Hepatocyte (in vitro differentiated cells): Measurements from ENCODE around the gene COX11. TPM values are rescaled to one million over a fixed set of nuclear protein-coding genes. Genes with fewer than 3 reads are reported as not detected.

Experiments
- DNase-seq: peaks from one replicate; pipeline ENCODE4 v3.0.0-alpha.2; 2016; ENCODE audit warnings: low spot score
- H2AFZ ChIP-seq: fragments of 200-600 bp; sonication (generic); 2 replicates; pipeline ENCODE4 v1.6.0; 2016; ENCODE audit warnings: antibody characterized with exemption, mild to moderate bottlenecking
- H3K27ac ChIP-seq: fragments of 200-600 bp; sonication (generic); 2 replicates; pipeline ENCODE4 v1.5.1; 2016; ENCODE audit warnings: mild to moderate bottlenecking
- H3K27me3 ChIP-seq: fragments of 200-600 bp; sonication (generic); 2 replicates; pipeline ENCODE4 v1.6.1; 2016
- H3K36me3 ChIP-seq: fragments of 200-600 bp; sonication (generic); replicated peaks from 2 replicates; pipeline ENCODE4 v1.5.1; 2016; ENCODE audit warnings: low read depth; ENCODE audit not compliant: insufficient read depth
- H3K4me1 ChIP-seq: fragments of 200-600 bp; sonication (generic); 2 replicates; pipeline ENCODE4 v1.5.1; 2016; ENCODE audit warnings: mild to moderate bottlenecking, moderate library complexity; ENCODE audit not compliant: insufficient read depth
- H3K4me2 ChIP-seq: fragments of 200-600 bp; sonication (generic); 2 replicates; pipeline ENCODE4 v1.6.0; 2016
- H3K4me3 ChIP-seq: fragments of 200-600 bp; sonication (generic); 2 replicates; pipeline ENCODE4 v1.5.1; 2016; ENCODE audit warnings: mild to moderate bottlenecking
- H3K79me2 ChIP-seq: fragments of 200-600 bp; sonication (generic); 2 replicates; pipeline ENCODE4 v1.6.0; 2017; ENCODE audit warnings: mild to moderate bottlenecking
- H3K9me2 ChIP-seq: fragments of 200-600 bp; sonication (generic); replicated peaks from 2 replicates; pipeline ENCODE4 v1.6.0; 2017; ENCODE audit warnings: mild to moderate bottlenecking; ENCODE audit not compliant: insufficient read depth
- H3K9me3 ChIP-seq: fragments of 200-600 bp; sonication (generic); 2 replicates; pipeline ENCODE4 v1.5.1; 2016; ENCODE audit warnings: low read depth, mild to moderate bottlenecking
- H4K20me1 ChIP-seq: fragments of 200-600 bp; sonication (generic); 2 replicates; pipeline ENCODE4 v1.6.0; 2016; ENCODE audit warnings: mild to moderate bottlenecking; ENCODE audit not compliant: insufficient read depth, poor library complexity, severe bottlenecking
- CTCF ChIP-seq: fragments of 200-600 bp; sonication (generic); IDR thresholded peaks from 2 replicates; pipeline ENCODE4 v1.5.1; 2016; ENCODE audit warnings: antibody characterized with exemption, mild to moderate bottlenecking; ENCODE audit not compliant: poor library complexity
- EZH2 ChIP-seq: fragments of 200-600 bp; sonication (generic); IDR thresholded peaks from 2 replicates; pipeline ENCODE4 v1.6.1; 2016; ENCODE audit warnings: antibody characterized with exemption, mild to moderate bottlenecking, borderline replicate concordance
- EZH2phosphoT487 ChIP-seq: fragments of 200-600 bp; sonication (generic); IDR thresholded peaks from one replicate; pipeline ENCODE4 v1.6.1; 2018; ENCODE audit warnings: antibody characterized with exemption, mild to moderate bottlenecking, low read depth, moderate library complexity; ENCODE audit not compliant: unreplicated experiment, severe bottlenecking
- WGBS: methylation state at CpG from one replicate; pipeline ENCODE4 v1.1.6; 2016; ENCODE audit warnings: low lambda C conversion rate; ENCODE audit errors: missing lambda C conversion rate; 5-methylcytosine and 5-hydroxymethylcytosine counted together
- polyA plus RNA-seq: library from polyadenylated mRNA; unstranded; fragments of >200 nt; fragmentation: Nextera tagmentation; extraction: Ambion mirVana; gene quantifications from 2 replicates; pipeline ENCODE4 v1.2.1, GENCODE V29; 2016
- small RNA-seq: library from RNA; depleted of rRNA; stranded (forward); fragments of <200 nt; gene quantifications from one replicate; pipeline ENCODE3, GENCODE V24; 2014
- total RNA-seq: library from RNA; depleted of rRNA; stranded (reverse); fragments of >200 nt; gene quantifications from 2 replicates; pipeline ENCODE4 v1.2.3, GENCODE V29; 2014

COX11 gene
- total and polyA plus RNA-seq, 2 experiments from 2014 or later, result 33.0 to 39.6 TPM

DNA sequence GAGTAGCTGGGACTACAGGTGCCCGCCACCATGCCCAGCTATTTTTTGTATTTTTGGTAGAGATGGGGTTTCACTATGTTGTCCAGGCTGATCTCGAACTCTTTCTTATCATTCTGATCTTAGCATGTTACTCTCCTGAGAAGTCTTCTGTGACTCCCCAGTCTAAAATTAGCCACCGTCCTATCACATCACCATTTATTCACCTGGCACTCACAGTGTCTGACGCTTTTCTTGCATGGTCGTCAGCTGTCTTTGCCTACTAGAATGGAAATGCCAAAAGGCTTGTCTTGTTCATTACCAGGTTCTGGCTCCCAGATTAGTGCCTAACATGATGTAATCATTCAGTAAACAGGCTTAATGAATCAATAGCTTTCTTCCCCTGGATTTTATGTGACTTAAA lies 44.0 kb downstream of the COX11 start:
- H3K9me2 ChIP-seq, result no peaks in the 10 kb centered on the region
- no peaks in the 10 kb centered on the region for H3K36me3 ChIP-seq
- no peaks in the 10 kb centered on the region for H3K27me3 ChIP-seq
- 95% methylated on average over 5 of the region's 5 CpGs for WGBS
- no peak overlapping the region for H3K27ac ChIP-seq
- H3K79me2 ChIP-seq, result no peaks in the 10 kb centered on the region
- H2AFZ ChIP-seq, result no peak overlapping the region
- no peak for DNase-seq
- no peak overlapping the region for H3K4me3 ChIP-seq
- no peaks in the 10 kb centered on the region for H3K4me1 ChIP-seq
- no peaks in the 10 kb centered on the region for H4K20me1 ChIP-seq
- TF ChIP-seq EZH2phosphoT487 (no peak), CTCF (no peak), EZH2 (no peak)
- no peaks in the 10 kb centered on the region for H3K9me3 ChIP-seq
- no peak overlapping the region for H3K4me2 ChIP-seq

DNA sequence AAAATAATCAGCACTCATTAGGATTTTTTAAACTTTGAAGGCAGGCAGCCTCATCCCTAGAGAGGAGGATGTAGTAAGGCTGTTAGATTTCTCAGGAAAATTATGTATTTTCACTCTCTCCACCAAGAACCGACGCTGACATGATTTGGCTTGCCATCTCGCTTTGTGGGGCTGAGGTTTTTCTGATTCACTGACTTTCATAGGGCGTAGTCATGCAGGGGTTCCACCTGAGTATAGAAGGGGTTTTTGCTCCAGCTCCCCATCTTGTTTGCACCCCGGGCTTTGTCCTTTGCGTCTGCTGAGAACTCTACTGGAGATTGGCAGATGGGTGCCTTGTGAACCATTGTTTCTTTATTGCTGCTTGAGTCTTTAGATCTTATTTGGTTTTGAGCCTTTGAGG lies 47.6 kb downstream of the COX11 start:
- H4K20me1 ChIP-seq, result no peaks in the 10 kb centered on the region
- no peak for DNase-seq
- H3K79me2 ChIP-seq, result no peaks in the 10 kb centered on the region
- H3K4me1 ChIP-seq, result no peaks in the 10 kb centered on the region
- 98% methylated on average over 6 of the region's 6 CpGs for WGBS
- H3K36me3 ChIP-seq, result peaks cover 3% of the 10 kb centered on the region
- no peaks in the 10 kb centered on the region for H3K9me3 ChIP-seq
- no peak overlapping the region for H2AFZ ChIP-seq
- TF ChIP-seq EZH2, result no peak
- TF ChIP-seq EZH2phosphoT487, result no peak
- no peak for TF ChIP-seq CTCF
- no peak overlapping the region for H3K27ac ChIP-seq
- H3K4me2 ChIP-seq, result no peak overlapping the region
- H3K27me3 ChIP-seq, result no peaks in the 10 kb centered on the region
- no peaks in the 10 kb centered on the region for H3K9me2 ChIP-seq
- H3K4me3 ChIP-seq, result no peak overlapping the region

- H3K27ac ChIP-seq, result no peak overlapping the region
- H3K79me2 ChIP-seq, result no peaks in the 10 kb centered on the region
- H2AFZ ChIP-seq, result no peak overlapping the region
- TF ChIP-seq EZH2phosphoT487 (no peak), EZH2 (no peak)
- H3K27me3 ChIP-seq, result no peaks in the 10 kb centered on the region
- H3K4me1 ChIP-seq, result no peaks in the 10 kb centered on the region
- no peaks in the 10 kb centered on the region for H4K20me1 ChIP-seq
- H3K9me3 ChIP-seq, result no peaks in the 10 kb centered on the region
- no peak overlapping the region for H3K4me3 ChIP-seq
- H3K36me3 ChIP-seq, result peaks cover 11% of the 10 kb centered on the region
- H3K9me2 ChIP-seq, result no peaks in the 10 kb centered on the region
- DNase-seq, result no peak
- H3K4me2 ChIP-seq, result no peak overlapping the region
Measured at GRCh38 chr17:54919425-54919824, 49.0 kb downstream of the COX11 start.

DNA sequence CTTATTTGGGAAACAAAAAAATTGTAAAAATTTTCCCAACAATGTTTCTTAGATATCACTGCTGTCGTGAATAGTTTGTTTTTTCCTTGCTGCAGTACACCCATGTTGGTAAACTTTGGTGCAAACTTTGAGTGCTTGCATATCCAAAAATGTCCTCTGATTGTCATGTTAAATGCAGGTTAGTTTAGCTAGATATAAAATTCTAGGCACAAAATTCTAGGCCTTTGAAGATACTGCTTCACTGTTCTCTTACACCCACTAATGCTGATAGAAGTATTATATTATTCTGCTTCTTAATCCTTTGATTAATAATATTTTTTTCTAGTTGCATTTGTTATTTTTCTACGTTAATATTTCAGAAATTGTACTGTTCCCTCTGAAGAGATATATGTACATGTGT lies 51.7 kb downstream of the COX11 start:
- H3K4me2 ChIP-seq, result no peak overlapping the region
- H3K36me3 ChIP-seq, result peaks cover 11% of the 10 kb centered on the region
- no peaks in the 10 kb centered on the region for H3K27me3 ChIP-seq
- no peaks in the 10 kb centered on the region for H3K4me1 ChIP-seq
- WGBS, result 96% methylated on average over 2 of the region's 2 CpGs
- no peaks in the 10 kb centered on the region for H3K79me2 ChIP-seq
- H3K27ac ChIP-seq, result no peak overlapping the region
- no peak overlapping the region for H3K4me3 ChIP-seq
- no peaks in the 10 kb centered on the region for H3K9me3 ChIP-seq
- H2AFZ ChIP-seq, result no peak overlapping the region
- TF ChIP-seq EZH2, result no peak
- no peak for TF ChIP-seq EZH2phosphoT487
- no peak for TF ChIP-seq CTCF
- H4K20me1 ChIP-seq, result no peaks in the 10 kb centered on the region
- H3K9me2 ChIP-seq, result no peaks in the 10 kb centered on the region
- DNase-seq, result no peak

Small RNAs within 50 kb of the gene (small RNA-seq; reads per million reads assigned to genes)
- gene AC007485.1, result not detected

Other genes starting within 250 kb of the COX11 start
- 46.2 and 56.0 TPM in 2 replicates for gene TOM1L1, start 67.8 kb downstream of the COX11 start, total RNA-seq
- gene TOM1L1, start 67.8 kb downstream of the COX11 start, polyA plus RNA-seq, result 31.5 and 36.9 TPM in 2 replicates
- 42.7 and 50.1 TPM in 2 replicates for gene STXBP4, start 111 bp upstream of the COX11 start, total RNA-seq
- gene STXBP4, start 111 bp upstream of the COX11 start, polyA plus RNA-seq, result 9.0 and 15.5 TPM in 2 replicates